Measurements from ENCODE around the gene ELMO1. TPM values are rescaled to one million over a fixed set of nuclear protein-coding genes. Genes with fewer than 3 reads are reported as not detected.

ELMO1 gene
- total and polyA plus RNA-seq, 11 donors, result 6.9 to 38.6 (median 14.7) TPM

GRCh38 chr7:37108615-37109014 lies 340.0 kb downstream of the ELMO1 start:
- H3K9me3 ChIP-seq, result no peaks in the 10 kb centered on the region
- no peaks in the 10 kb centered on the region for H3K27me3 ChIP-seq
- WGBS, 4 donors, result 94 to 100% (median 100%) methylated on average over 1 of the region's 1 CpG
- TF ChIP-seq, protein P1, sequence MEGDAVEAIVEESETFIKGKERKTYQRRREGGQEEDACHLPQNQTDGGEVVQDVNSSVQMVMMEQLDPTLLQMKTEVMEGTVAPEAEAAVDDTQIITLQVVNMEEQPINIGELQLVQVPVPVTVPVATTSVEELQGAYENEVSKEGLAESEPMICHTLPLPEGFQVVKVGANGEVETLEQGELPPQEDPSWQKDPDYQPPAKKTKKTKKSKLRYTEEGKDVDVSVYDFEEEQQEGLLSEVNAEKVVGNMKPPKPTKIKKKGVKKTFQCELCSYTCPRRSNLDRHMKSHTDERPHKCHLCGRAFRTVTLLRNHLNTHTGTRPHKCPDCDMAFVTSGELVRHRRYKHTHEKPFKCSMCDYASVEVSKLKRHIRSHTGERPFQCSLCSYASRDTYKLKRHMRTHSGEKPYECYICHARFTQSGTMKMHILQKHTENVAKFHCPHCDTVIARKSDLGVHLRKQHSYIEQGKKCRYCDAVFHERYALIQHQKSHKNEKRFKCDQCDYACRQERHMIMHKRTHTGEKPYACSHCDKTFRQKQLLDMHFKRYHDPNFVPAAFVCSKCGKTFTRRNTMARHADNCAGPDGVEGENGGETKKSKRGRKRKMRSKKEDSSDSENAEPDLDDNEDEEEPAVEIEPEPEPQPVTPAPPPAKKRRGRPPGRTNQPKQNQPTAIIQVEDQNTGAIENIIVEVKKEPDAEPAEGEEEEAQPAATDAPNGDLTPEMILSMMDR (IDR thresholded peaks at IDR 0.05), result no peak
- TF ChIP-seq POLR2A (IDR thresholded peaks at IDR 0.05), result no peak
- no peak for DNase-seq
- H3K4me1 ChIP-seq, result peaks cover 0 to 20% (median 0%) of the 10 kb centered on the region in 12 donors
- H3K27ac ChIP-seq, result no peak overlapping the region
- intact Hi-C loops (cut with DNase I), result no loop called here
- ATAC-seq, result no peak
- H3K4me3 ChIP-seq, result no peak overlapping the region
- H3K36me3 ChIP-seq, result no peaks in the 10 kb centered on the region

GRCh38 chr7:37107047-37107750 lies 341.5 kb downstream of the ELMO1 start:
- H3K36me3 ChIP-seq, result no peaks in the 10 kb centered on the region
- ATAC-seq, result no peak
- no peak for DNase-seq
- no peak overlapping the region for H3K4me3 ChIP-seq
- no peak for TF ChIP-seq POLR2A (IDR thresholded peaks at IDR 0.05)
- TF ChIP-seq, protein P1 (IDR thresholded peaks at IDR 0.05), result no peak
- intact Hi-C loops (cut with DNase I), result no loop called here
- H3K9me3 ChIP-seq, result no peaks in the 10 kb centered on the region
- WGBS, 4 donors, result 87 to 95% (median 90%) methylated on average over 4 of the region's 4 CpGs
- H3K27ac ChIP-seq, result no peak overlapping the region
- H3K27me3 ChIP-seq, result no peaks in the 10 kb centered on the region
- peaks cover 0 to 20% (median 0%) of the 10 kb centered on the region in 12 donors for H3K4me1 ChIP-seq

DNA sequence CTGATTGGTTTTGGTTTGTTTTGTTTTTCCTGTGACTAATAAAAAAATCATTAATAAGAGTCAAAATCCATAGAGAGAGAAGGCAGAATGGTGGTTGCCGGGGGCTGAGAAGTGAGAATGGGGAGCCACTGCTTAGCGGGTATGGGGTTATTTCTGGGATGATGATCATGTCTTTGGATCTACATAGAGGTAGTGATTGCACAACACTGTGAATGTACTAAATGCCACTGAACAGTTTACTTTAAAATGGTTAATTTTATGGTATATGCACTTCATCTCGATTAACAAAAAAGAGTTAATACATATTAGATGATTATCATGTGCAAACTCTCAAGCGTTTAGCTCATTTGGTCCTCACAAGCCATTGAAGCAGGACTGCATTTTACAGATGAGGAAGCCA lies 342.9 kb downstream of the ELMO1 start:
- TF ChIP-seq POLR2A (IDR thresholded peaks at IDR 0.05), result no peak
- TF ChIP-seq, protein P1 (IDR thresholded peaks at IDR 0.05), result no peak
- Histone ChIP-seq H3K4me1 (peaks cover 0 to 26% (median 7%) of the 10 kb centered on the region in 12 donors), H3K27ac (no peak overlapping the region), H3K36me3 (no peaks in the 10 kb centered on the region), H3K9me3 (no peaks in the 10 kb centered on the region), H3K4me3 (no peak overlapping the region), H3K27me3 (no peaks in the 10 kb centered on the region)
- intact Hi-C loops (cut with DNase I), result no loop called here
- DNase-seq (no peak), ATAC-seq (no peak)
- 97 to 98% (median 97%) methylated on average over 4 of the region's 4 CpGs for WGBS, 4 donors

DNA sequence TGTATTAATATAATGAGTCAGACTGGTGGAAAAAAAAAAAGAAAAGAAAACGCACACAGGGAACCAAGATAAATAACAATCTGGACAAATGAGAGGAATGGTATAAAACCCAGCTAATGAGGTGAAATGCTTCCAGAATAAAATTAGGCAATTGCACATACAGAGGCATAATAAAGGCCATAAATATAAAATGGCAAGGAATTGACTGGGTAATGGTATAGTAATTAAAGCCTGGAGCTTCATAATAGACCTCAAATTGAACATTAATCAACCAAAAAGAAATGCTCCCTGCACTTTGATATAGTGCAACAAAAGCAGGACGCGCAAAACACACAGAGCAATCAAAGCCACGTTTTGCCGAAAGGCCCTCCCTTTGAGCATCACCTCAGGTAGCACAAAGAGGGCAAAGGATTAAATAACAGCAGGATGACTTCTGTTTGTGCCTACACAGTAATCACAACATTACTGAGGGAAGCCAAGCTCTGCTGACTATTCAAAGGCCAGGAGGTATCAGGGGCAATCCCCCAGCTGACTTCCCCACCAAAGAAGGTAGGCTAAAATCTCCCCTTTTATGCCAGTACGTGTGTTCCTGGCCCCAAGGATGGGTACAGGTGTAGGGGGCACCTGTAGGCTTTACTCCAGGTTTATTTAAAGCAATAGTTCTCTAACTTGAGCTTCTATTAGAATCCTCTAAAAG lies 343.7 kb downstream of the ELMO1 start:
- no peaks in the 10 kb centered on the region for H3K27me3 ChIP-seq
- TF ChIP-seq, protein P1 (IDR thresholded peaks at IDR 0.05), result no peak
- TF ChIP-seq POLR2A (IDR thresholded peaks at IDR 0.05), result no peak
- 72 to 76% (median 73%) methylated on average over 6 of the region's 6 CpGs for WGBS, 4 donors
- H3K4me1 ChIP-seq, result peaks cover 0 to 23% (median 10%) of the 10 kb centered on the region in 12 donors
- intact Hi-C loops (cut with DNase I), result no loop called here
- no peak overlapping the region for H3K4me3 ChIP-seq
- ATAC-seq (no peak), DNase-seq (no peak)
- H3K27ac ChIP-seq, result no peak overlapping the region
- no peaks in the 10 kb centered on the region for H3K9me3 ChIP-seq
- H3K36me3 ChIP-seq, result no peaks in the 10 kb centered on the region

All from heart left ventricle (tissue), 16 donors.